Mucosa of stomach (tissue), 1 donor: ENCODE data around the gene FEV.

ENCODE experiments used
- H3K27me3 ChIP-seq: one replicate; pipeline ENCODE4 v1.7.0; 2013; ENCODE audit warnings: mild to moderate bottlenecking, low read length; ENCODE audit not compliant: control insufficient read depth, insufficient read depth
- H3K36me3 ChIP-seq: one replicate; pipeline ENCODE4 v1.7.0; 2013; ENCODE audit warnings: low read length; ENCODE audit not compliant: control insufficient read depth, insufficient read depth
- H3K4me1 ChIP-seq: one replicate; pipeline ENCODE4 v1.7.0; 2013; ENCODE audit warnings: mild to moderate bottlenecking, low read length; ENCODE audit not compliant: control insufficient read depth, insufficient read depth
- H3K4me3 ChIP-seq: one replicate; pipeline ENCODE4 v1.7.0; 2013; ENCODE audit warnings: low read length
- H3K9ac ChIP-seq: one replicate; pipeline ENCODE4 v1.7.0; 2013; ENCODE audit warnings: mild to moderate bottlenecking, low read length, moderate library complexity
- H3K9me3 ChIP-seq: one replicate; pipeline ENCODE4 v1.7.0; 2013; ENCODE audit warnings: mild to moderate bottlenecking, low read length, moderate library complexity; ENCODE audit not compliant: control insufficient read depth
- donor health status: Pancreatic carcinoma.

FEV gene

GRCh38 chr2:219023045-219023605, 38.1 kb upstream of the FEV start:
- H3K4me1 ChIP-seq, result no peaks in the 10 kb centered on the region
- H3K4me3 ChIP-seq, result no peak overlapping the region
- peaks cover 16% of the 10 kb centered on the region for H3K27me3 ChIP-seq
- H3K36me3 ChIP-seq, result no peaks in the 10 kb centered on the region
- H3K9me3 ChIP-seq, result no peaks in the 10 kb centered on the region
- no peak overlapping the region for H3K9ac ChIP-seq

GRCh38 chr2:219022616-219023015, 37.6 kb upstream of the FEV start:
- no peak overlapping the region for H3K4me3 ChIP-seq
- H3K4me1 ChIP-seq, result no peaks in the 10 kb centered on the region
- H3K36me3 ChIP-seq, result no peaks in the 10 kb centered on the region
- no peaks in the 10 kb centered on the region for H3K9me3 ChIP-seq
- no peak overlapping the region for H3K9ac ChIP-seq
- peaks cover 16% of the 10 kb centered on the region for H3K27me3 ChIP-seq

GRCh38 chr2:219022041-219022440, 37.1 kb upstream of the FEV start:
- Histone ChIP-seq H3K4me3 (no peak overlapping the region), H3K27me3 (peaks cover 16% of the 10 kb centered on the region), H3K9ac (no peak overlapping the region), H3K9me3 (no peaks in the 10 kb centered on the region), H3K4me1 (no peaks in the 10 kb centered on the region), H3K36me3 (no peaks in the 10 kb centered on the region)

- Histone ChIP-seq H3K9me3 (no peaks in the 10 kb centered on the region), H3K4me1 (no peaks in the 10 kb centered on the region), H3K9ac (no peak overlapping the region), H3K27me3 (peaks cover 16% of the 10 kb centered on the region), H3K36me3 (no peaks in the 10 kb centered on the region), H3K4me3 (no peak overlapping the region)
These were observed 36.6 kb upstream of the FEV start for GRCh38 chr2:219021591-219021990.

GRCh38 chr2:219020604-219021365, 35.8 kb upstream of the FEV start:
- no peaks in the 10 kb centered on the region for H3K4me1 ChIP-seq
- no peaks in the 10 kb centered on the region for H3K36me3 ChIP-seq
- no peak overlapping the region for H3K9ac ChIP-seq
- H3K4me3 ChIP-seq, result no peak overlapping the region
- H3K27me3 ChIP-seq, result peaks cover 16% of the 10 kb centered on the region
- H3K9me3 ChIP-seq, result no peaks in the 10 kb centered on the region

GRCh38 chr2:219019436-219019835, 34.5 kb upstream of the FEV start:
- Histone ChIP-seq H3K27me3 (peaks cover 16% of the 10 kb centered on the region), H3K4me1 (no peaks in the 10 kb centered on the region), H3K36me3 (no peaks in the 10 kb centered on the region), H3K9ac (no peak overlapping the region), H3K4me3 (no peak overlapping the region), H3K9me3 (no peaks in the 10 kb centered on the region)

GRCh38 chr2:219018726-219019125, 33.7 kb upstream of the FEV start:
- H3K9me3 ChIP-seq, result no peaks in the 10 kb centered on the region
- H3K36me3 ChIP-seq, result no peaks in the 10 kb centered on the region
- no peak overlapping the region for H3K9ac ChIP-seq
- H3K27me3 ChIP-seq, result peaks cover 16% of the 10 kb centered on the region
- H3K4me3 ChIP-seq, result no peak overlapping the region
- H3K4me1 ChIP-seq, result no peaks in the 10 kb centered on the region

- H3K4me1 ChIP-seq, result no peaks in the 10 kb centered on the region
- H3K4me3 ChIP-seq, result no peak overlapping the region
- H3K9me3 ChIP-seq, result no peaks in the 10 kb centered on the region
- no peaks in the 10 kb centered on the region for H3K36me3 ChIP-seq
- peaks cover 13% of the 10 kb centered on the region for H3K27me3 ChIP-seq
- H3K9ac ChIP-seq, result no peak overlapping the region
These were observed 33.3 kb upstream of the FEV start for GRCh38 chr2:219018286-219018685.

GRCh38 chr2:219017201-219017931, 32.4 kb upstream of the FEV start:
- peaks cover 10% of the 10 kb centered on the region for H3K27me3 ChIP-seq
- no peaks in the 10 kb centered on the region for H3K4me1 ChIP-seq
- H3K4me3 ChIP-seq, result no peak overlapping the region
- H3K36me3 ChIP-seq, result no peaks in the 10 kb centered on the region
- H3K9ac ChIP-seq, result no peak overlapping the region
- no peaks in the 10 kb centered on the region for H3K9me3 ChIP-seq

GRCh38 chr2:219016721-219017120, 31.7 kb upstream of the FEV start:
- H3K9ac ChIP-seq, result no peak overlapping the region
- H3K4me1 ChIP-seq, result no peaks in the 10 kb centered on the region
- no peak overlapping the region for H3K4me3 ChIP-seq
- peaks cover 10% of the 10 kb centered on the region for H3K27me3 ChIP-seq
- no peaks in the 10 kb centered on the region for H3K36me3 ChIP-seq
- no peaks in the 10 kb centered on the region for H3K9me3 ChIP-seq

GRCh38 chr2:219010873-219011272, 25.9 kb upstream of the FEV start:
- peaks cover under 1% of the 10 kb centered on the region for H3K27me3 ChIP-seq
- no peaks in the 10 kb centered on the region for H3K4me1 ChIP-seq
- no peak overlapping the region for H3K4me3 ChIP-seq
- no peaks in the 10 kb centered on the region for H3K9me3 ChIP-seq
- H3K36me3 ChIP-seq, result no peaks in the 10 kb centered on the region
- H3K9ac ChIP-seq, result no peak overlapping the region

GRCh38 chr2:219010162-219010756, 25.3 kb upstream of the FEV start:
- no peaks in the 10 kb centered on the region for H3K4me1 ChIP-seq
- H3K9ac ChIP-seq, result no peak overlapping the region
- no peaks in the 10 kb centered on the region for H3K36me3 ChIP-seq
- H3K27me3 ChIP-seq, result peaks cover 6% of the 10 kb centered on the region
- H3K4me3 ChIP-seq, result no peak overlapping the region
- no peaks in the 10 kb centered on the region for H3K9me3 ChIP-seq
